H1 (cell line): Measurements from ENCODE around the gene RARA. TPM values are rescaled to one million over a fixed set of nuclear protein-coding genes. Genes with fewer than 3 reads are reported as not detected.
A peak's percentile ranks its signal among the peaks of the same experiment; 100 is the strongest.

Source experiments
- CTCF ChIA-PET: fragments of 300-600 bp; sonication (Branson Sonifier 250); formaldehyde crosslinking; loops from one replicate; lab custom pipeline; 2021; ENCODE audit not compliant: partially characterized antibody; lab: Charles Lee
- POLR2A ChIA-PET: fragments of 300-600 bp; sonication (Branson Sonifier 250); formaldehyde crosslinking; loops from one replicate; lab custom pipeline; 2021; ENCODE audit warnings: inconsistent platforms; ENCODE audit not compliant: partially characterized antibody; lab: Charles Lee
- DNase-seq, 2 experiments: peaks; one replicate each; pipeline versions ENCODE4 v3.0.0 to v3.0.0-alpha.2; 2010 to 2022; ENCODE audit warnings: low spot score in 2 of 2, low read depth in 1 of 2, mixed read lengths in 1 of 2
- FAIRE-seq: peaks from 2 replicates; lab custom pipeline; 2011; peaks lifted over from hg19 to GRCh38; lab: Jason Lieb, UNC
- H2AFZ ChIP-seq: 2 replicates; pipeline ENCODE4 v1.8.1; 2012; ENCODE audit warnings: low read length, inconsistent platforms
- H2AK5ac ChIP-seq: 2 replicates; pipeline ENCODE4 v1.6.1; 2013; ENCODE audit warnings: low read depth, low read length
- H2BK120ac ChIP-seq: replicated peaks from 2 replicates; pipeline ENCODE3; 2013; ENCODE audit warnings: low read depth, low read length, inconsistent platforms
- H2BK12ac ChIP-seq: 2 replicates; pipeline ENCODE4 v1.6.1; 2013; ENCODE audit warnings: low read depth, low read length
- H2BK15ac ChIP-seq: 2 replicates; pipeline ENCODE4 v1.6.1; 2013; ENCODE audit warnings: low read length
- H2BK20ac ChIP-seq: 2 replicates; pipeline ENCODE4 v1.6.1; 2013; ENCODE audit warnings: low read length
- H2BK5ac ChIP-seq: 2 replicates; pipeline ENCODE4 v1.6.1; 2013; ENCODE audit warnings: low read depth, low read length
- H3K14ac ChIP-seq: 2 replicates; pipeline ENCODE4 v1.6.1; 2013; ENCODE audit warnings: inconsistent platforms; ENCODE audit not compliant: insufficient read length
- H3K18ac ChIP-seq: 2 replicates; pipeline ENCODE4 v1.6.1; 2013; ENCODE audit warnings: low read length; ENCODE audit errors: extremely low read depth
- H3K23ac ChIP-seq: 2 replicates; pipeline ENCODE4 v1.6.1; 2013; ENCODE audit warnings: inconsistent platforms; ENCODE audit not compliant: insufficient read length
- H3K23me2 ChIP-seq: 2 replicates; pipeline ENCODE4 v1.6.1; 2013; ENCODE audit warnings: low read depth, low read length
- H3K27ac ChIP-seq: 2 replicates; pipeline ENCODE4 v1.6.1; 2011; ENCODE audit warnings: low read depth, low read length, inconsistent platforms
- H3K27me3 ChIP-seq, 4 experiments: replicated peaks in 1 of 4; 1 replicate in 1 of 4; 2 replicates in 3 of 4; pipeline versions ENCODE4 v1.6.1 to v1.8.1; 2011 to 2013; ENCODE audit warnings: low read length in 3 of 4, mild to moderate bottlenecking in 3 of 4, inconsistent platforms in 2 of 4, mixed read lengths in 2 of 4, moderate library complexity in 1 of 4; ENCODE audit not compliant: control insufficient read depth in 3 of 4, insufficient read depth in 3 of 4; ENCODE audit errors: extremely low read depth in 1 of 4
- H3K36me3 ChIP-seq, 4 experiments: 2 replicates each; pipeline versions ENCODE4 v1.6.1 to v1.8.1; 2011 to 2013; ENCODE audit warnings: mild to moderate bottlenecking in 4 of 4, low read length in 3 of 4, moderate library complexity in 2 of 4, control low read depth in 1 of 4, inconsistent platforms in 1 of 4; ENCODE audit not compliant: insufficient read depth in 4 of 4, control insufficient read depth in 2 of 4
- H3K4ac ChIP-seq: replicated peaks from 2 replicates; pipeline ENCODE3; 2013; ENCODE audit warnings: low read length, low read depth, mixed read lengths, inconsistent platforms; ENCODE audit not compliant: insufficient read length
- H3K4me1 ChIP-seq, 4 experiments: replicated peaks in 1 of 4; 1 replicate in 1 of 4; 2 replicates in 3 of 4; pipeline versions ENCODE4 v1.6.1 to v1.8.1; 2011 to 2013; ENCODE audit warnings: low read length in 3 of 4, inconsistent platforms in 2 of 4, mixed read lengths in 1 of 4; ENCODE audit not compliant: insufficient read depth in 4 of 4, control insufficient read depth in 3 of 4
- H3K4me2 ChIP-seq, 2 experiments: 2 replicates each; pipeline versions ENCODE4 v1.6.1 to v1.8.1; 2011 to 2013; ENCODE audit warnings: low read depth in 2 of 2, low read length in 2 of 2, control low read depth in 1 of 2, inconsistent platforms in 1 of 2, mild to moderate bottlenecking in 1 of 2; ENCODE audit not compliant: insufficient read depth in 1 of 2
- H3K4me3 ChIP-seq, 4 experiments: fragments of 200-600, 300-600 bp in 1 of 4; sonication (generic), shearing (Covaris generic), sonication (Bioruptor Twin) in 1 of 4; 2 replicates each; pipeline versions ENCODE4 v1.5.1 to v1.8.1; 2011 to 2016; ENCODE audit warnings: low read length in 4 of 4, low read depth in 3 of 4, control low read depth in 2 of 4, inconsistent platforms in 2 of 4, mild to moderate bottlenecking in 2 of 4, mixed read lengths in 1 of 4, moderate library complexity in 1 of 4; ENCODE audit not compliant: insufficient read depth in 2 of 4; ENCODE audit errors: extremely low read depth in 1 of 4
- H3K56ac ChIP-seq: replicated peaks from 2 replicates; pipeline ENCODE3; 2013; ENCODE audit warnings: low read depth, mild to moderate bottlenecking, mixed read lengths, low read length, inconsistent platforms; ENCODE audit not compliant: insufficient read length
- H3K79me1 ChIP-seq: 2 replicates; pipeline ENCODE4 v1.6.1; 2013; ENCODE audit warnings: low read depth, low read length, control low read depth
- H3K79me2 ChIP-seq, 2 experiments: 2 replicates each; pipeline versions ENCODE4 v1.6.1 to v1.8.1; 2012 to 2013; ENCODE audit warnings: low read length in 2 of 2, mild to moderate bottlenecking in 2 of 2, inconsistent platforms in 1 of 2; ENCODE audit not compliant: insufficient read depth in 2 of 2, control insufficient read depth in 1 of 2
- H3K9ac ChIP-seq, 4 experiments: replicated peaks in 1 of 4; 1 replicate in 1 of 4; 2 replicates in 3 of 4; pipeline versions ENCODE4 v1.6.1 to v1.8.1; 2011 to 2013; ENCODE audit warnings: low read depth in 3 of 4, low read length in 3 of 4, control low read depth in 2 of 4, mild to moderate bottlenecking in 2 of 4, moderate library complexity in 2 of 4, inconsistent platforms in 1 of 4; ENCODE audit errors: extremely low read depth in 1 of 4
- H3K9me3 ChIP-seq, 2 experiments: 2 replicates each; pipeline versions ENCODE4 v1.6.1 to v1.8.1; 2012 to 2013; ENCODE audit warnings: mild to moderate bottlenecking in 2 of 2, moderate library complexity in 2 of 2, control low read depth in 1 of 2, inconsistent platforms in 1 of 2, low read depth in 1 of 2, low read length in 1 of 2, mixed read lengths in 1 of 2; ENCODE audit not compliant: insufficient read depth in 2 of 2
- H4K20me1 ChIP-seq, 2 experiments: replicated peaks in 1 of 2; 2 replicates each; pipeline versions ENCODE3 to v1.8.1; 2011 to 2013; ENCODE audit warnings: inconsistent platforms in 2 of 2, low read length in 2 of 2, mild to moderate bottlenecking in 1 of 2; ENCODE audit not compliant: insufficient read depth in 2 of 2, control insufficient read depth in 1 of 2
- H4K5ac ChIP-seq: 2 replicates; pipeline ENCODE4 v1.6.1; 2013; ENCODE audit warnings: low read length, low read depth, mixed read lengths, inconsistent platforms; ENCODE audit not compliant: insufficient read length
- H4K8ac ChIP-seq: 2 replicates; pipeline ENCODE4 v1.8.0; 2013; ENCODE audit warnings: mild to moderate bottlenecking, moderate library complexity, low read length, inconsistent platforms; ENCODE audit not compliant: insufficient read depth; ENCODE audit errors: extremely low read depth
- H4K91ac ChIP-seq: replicated peaks from 2 replicates; pipeline ENCODE3; 2013; ENCODE audit warnings: low read length, mixed read lengths, inconsistent platforms; ENCODE audit not compliant: insufficient read length
- TBP ChIP-seq: IDR thresholded peaks from 2 replicates; pipeline ENCODE4 v1.6.1; 2011; ENCODE audit warnings: low read depth, low read length, improper control_type of control experiment
- WGBS, 2 experiments: shearing (Covaris generic) in 1 of 2; methylation state at CpG; one replicate each; pipeline versions ENCODE4 v1.1.6 to v1.1.7; 2013 to 2015; ENCODE audit warnings: low lambda C conversion rate in 2 of 2, mixed read lengths in 2 of 2, inconsistent platforms in 1 of 2, low coverage in 1 of 2, missing lambda C conversion rate in 1 of 2; ENCODE audit not compliant: insufficient replicate concordance in 2 of 2, insufficient coverage in 1 of 2, insufficient read length in 1 of 2; ENCODE audit errors: extremely low coverage in 1 of 2, missing lambda C conversion rate in 1 of 2; 5-methylcytosine and 5-hydroxymethylcytosine counted together
- polyA plus RNA-seq, 7 experiments: library from polyadenylated mRNA; depleted of rRNA in 3 of 7; stranded (reverse) in 5 of 7; unstranded in 2 of 7; fragments of >200 nt in 5 of 7; fragments of 200-250 nt in 2 of 7; gene quantifications; 1 replicate in 5 of 7; 2 replicates in 1 of 7; 4 replicates in 1 of 7; pipeline versions ENCODE4 v1.2.1 to v1.2.3, GENCODE V29; 2011 to 2013; ENCODE audit warnings: missing spikeins in 2 of 7, mixed read lengths in 2 of 7
- total RNA-seq: library from RNA; stranded (reverse); fragmentation: NEBNext Ultra II Directional; extraction: Animal tissue kit (Norgen Biotek cat#: 25700); gene quantifications from 2 replicates; pipeline ENCODE4 v1.2.1, GENCODE V29; 2021

The RARA gene
- total and polyA plus RNA-seq, 2 of the 8 experiments (the other 6 are each of a cell fraction or from before 2014, with no cell fraction given): 4.4 to 16.5 TPM

GRCh38 chr17:40351359-40352236, 42.6 kb downstream of the RARA start:
- H3K4me3 ChIP-seq: no peak overlapping the region
- no peak for TF ChIP-seq TBP

More at GRCh38 chr17:40351359-40352236, 42.6 kb downstream of the RARA start:
- Histone ChIP-seq H3K23ac (no peak overlapping the region), H2BK20ac (no peak overlapping the region), H3K9ac (no peak overlapping the region), H2BK15ac (no peak overlapping the region), H3K79me1 (peaks cover 5% of the 10 kb centered on the region; the same call in 1 of the 2 replicates), H3K4me2 (peak overlapping the region in 1 of 2 experiments; percentile 18; a peak in 1 of 4 replicates), H3K23me2 (peaks cover 4% of the 10 kb centered on the region; the same call in 1 of the 2 replicates), H2BK12ac (0 out of 2 replicates have a peak overlapping the region, but pooled peaks have one; percentile 27), H3K14ac (no peak overlapping the region), H4K8ac (peak overlapping the region; percentile 25; the same call in 1 of the 2 replicates), H4K20me1 (peaks cover 23 to 40% of the 10 kb centered on the region in 2 experiments), H3K9me3 (no peaks in the 10 kb centered on the region), H2AFZ (no peak overlapping the region), H2BK5ac (no peak overlapping the region), H4K5ac (no peak overlapping the region), H3K27ac (no peak overlapping the region), H2AK5ac (no peak overlapping the region), H3K4me1 (peaks cover 7 to 42% (median 32%) of the 10 kb centered on the region in 4 experiments), H3K27me3 (peaks cover 2 to 35% (median 28%) of the 10 kb centered on the region in 4 experiments), H3K56ac (no peak overlapping the region), H3K4ac (no peak overlapping the region), H3K36me3 (no peaks in the 10 kb centered on the region; a peak in 1 of 8 replicates), H2BK120ac (no peak overlapping the region), H4K91ac (no peak overlapping the region), H3K18ac (no peak overlapping the region), H3K79me2 (no peaks in the 10 kb centered on the region; a peak in 1 of 4 replicates)
- no peak for FAIRE-seq
- 87% methylated on average over 19 of the region's 27 CpGs; no CpG with 5 or more reads in 1 of the 2 experiments for WGBS, 2 experiments
- DNase-seq: no peak
- POLR2A ChIA-PET: interaction anchor here (0.7 to 27.8 kb wide), 7 partner anchors 9 to 344 kb away, joined by 3 to 570 read pairs (median 3); partner anchors contain the start of genes CDC6 and RARA
- CTCF ChIA-PET: interaction anchor here (0.6 to 30.8 kb wide), 9 partner anchors 8 to 209 kb away, joined by 3 to 1198 read pairs (median 4); partner anchors contain the start of gene RARA
